Activated T-helper 2 cell treated with anti-CD3 and anti-CD28 coated beads, Interferon-gamma antibody, Interleukin-2, Interleukin-4, amounts not matched to agents 10 μg/mL and 5 μg/mL and 100 μg/mL, durations not matched to agents 14 hours and 24 hours and 36 hours (primary cell): ENCODE data around the gene WDR86. TPM values are rescaled to one million over a fixed set of nuclear protein-coding genes. Genes with fewer than 3 reads are reported as not detected.

Experiments
- DNase-seq: peaks from one replicate; pipeline ENCODE4 v3.0.0; 2021; ENCODE audit warnings: low spot score
- H3K27ac Mint-ChIP-seq: one replicate; pipeline ENCODE4 v1.8.0; 2021; ENCODE audit warnings: mixed read lengths
- H3K27me3 Mint-ChIP-seq: one replicate; pipeline ENCODE4 v1.8.0; 2021; ENCODE audit warnings: low read depth, mixed read lengths
- H3K36me3 Mint-ChIP-seq: one replicate; pipeline ENCODE4 v1.8.0; 2021; ENCODE audit warnings: low read depth, mixed read lengths
- H3K4me1 Mint-ChIP-seq: one replicate; pipeline ENCODE4 v1.8.0; 2021; ENCODE audit warnings: low read depth, mixed read lengths
- H3K4me3 Mint-ChIP-seq: one replicate; pipeline ENCODE4 v1.8.0; 2021; ENCODE audit warnings: low read depth, mild to moderate bottlenecking, moderate library complexity, mixed read lengths
- H3K9me3 Mint-ChIP-seq: one replicate; pipeline ENCODE4 v1.8.0; 2021; ENCODE audit warnings: mixed read lengths
- intact Hi-C: fragments of 100-400 bp; cut with micrococcal nuclease; formaldehyde crosslinking; loops from one replicate; pipeline ENCODE4 v1.15.1; 2023
- total RNA-seq: library from RNA; stranded (reverse); gene quantifications from 2 replicates; pipeline ENCODE4 v1.2.3, GENCODE V29; 2022

Gene WDR86, protein sequence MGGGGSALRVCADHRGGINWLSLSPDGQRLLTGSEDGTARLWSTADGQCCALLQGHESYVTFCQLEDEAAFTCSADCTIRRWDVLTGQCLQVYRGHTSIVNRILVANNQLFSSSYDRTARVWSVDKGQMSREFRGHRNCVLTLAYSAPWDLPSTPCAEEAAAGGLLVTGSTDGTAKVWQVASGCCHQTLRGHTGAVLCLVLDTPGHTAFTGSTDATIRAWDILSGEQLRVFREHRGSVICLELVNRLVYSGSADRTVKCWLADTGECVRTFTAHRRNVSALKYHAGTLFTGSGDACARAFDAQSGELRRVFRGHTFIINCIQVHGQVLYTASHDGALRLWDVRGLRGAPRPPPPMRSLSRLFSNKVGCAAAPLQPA
- total RNA-seq: not detected in 2 replicates

DNA sequence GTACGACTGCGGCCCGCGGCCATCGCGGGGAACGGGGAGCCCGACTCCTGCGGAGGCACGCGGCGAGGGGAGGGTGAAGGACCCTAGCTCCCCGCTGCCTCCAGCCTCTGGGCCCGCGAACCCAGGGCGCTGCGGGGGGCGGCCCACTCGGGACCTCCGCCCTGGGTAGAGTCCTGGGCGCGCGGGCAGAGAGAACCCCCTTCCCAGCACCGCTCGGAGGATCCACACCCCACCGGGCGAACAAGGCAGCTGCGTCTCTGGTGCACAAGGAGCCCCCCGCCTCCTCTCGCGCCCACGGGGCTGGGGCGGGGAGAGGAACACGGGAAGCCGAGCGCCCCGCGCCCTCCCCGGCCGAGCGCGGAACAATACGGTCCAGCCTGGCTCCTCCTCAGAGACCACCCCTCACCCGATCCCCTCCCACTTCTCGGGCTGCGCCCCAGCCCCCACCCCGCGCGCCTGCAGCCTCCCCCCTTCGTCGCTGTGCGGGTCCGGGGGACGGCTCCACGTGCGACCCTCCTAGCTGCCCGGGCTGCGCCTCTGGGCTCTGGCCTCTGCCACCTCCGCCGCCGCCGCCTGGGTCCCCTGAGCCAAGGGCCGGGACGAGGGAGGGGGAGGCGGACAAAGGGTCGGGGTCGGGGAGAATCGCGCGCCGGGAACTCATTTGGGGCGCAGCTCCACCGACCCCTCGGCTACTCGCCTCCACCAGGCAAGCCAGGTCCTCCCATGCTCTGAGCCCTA lies at the start of gene WDR86:
WDR86 (minus strand) TSS at position 372 of the 738 bp plus-strand sequence. CDS start 449 bp downstream, outside the sequence.
- Mint-ChIP-seq H3K36me3 (no peaks in the 10 kb centered on the region), H3K9me3 (no peaks in the 10 kb centered on the region), H3K4me1 (peaks cover 18% of the 10 kb centered on the region), H3K4me3 (peak within 1 kb of the TSS; percentile 39), H3K27ac (no peak within 1 kb of the TSS), H3K27me3 (peaks cover 52% of the 10 kb centered on the region)
- intact Hi-C loops: loop anchor here (5.0 kb wide), 1 partner anchor 43 kb away; no protein-coding TSS in a partner anchor
- DNase-seq: no peak

DNA sequence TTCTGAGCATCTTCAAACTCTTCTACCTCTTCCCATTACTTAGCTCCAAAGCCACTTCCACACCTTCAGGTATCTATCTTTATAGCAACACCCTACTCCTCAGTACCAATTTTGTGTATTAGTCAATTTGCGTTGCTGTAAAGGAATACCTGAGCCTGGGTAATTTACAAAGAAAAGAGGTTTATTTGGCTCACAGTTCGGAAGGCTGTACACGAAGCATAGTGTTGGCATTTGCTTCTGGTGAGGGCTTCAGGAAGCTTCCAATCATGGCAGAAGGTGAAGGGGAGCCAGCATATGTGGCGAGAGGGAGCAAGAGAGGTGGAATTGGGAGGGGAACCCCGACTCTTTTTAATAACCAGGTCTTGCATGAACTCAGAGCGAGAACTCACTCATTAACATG lies 47.7 kb upstream of the WDR86 start:
- peaks cover 13% of the 10 kb centered on the region for H3K27me3 Mint-ChIP-seq
- intact Hi-C loops: no loop called here
- peaks cover 5% of the 10 kb centered on the region for H3K9me3 Mint-ChIP-seq
- peaks cover 4% of the 10 kb centered on the region for H3K4me1 Mint-ChIP-seq
- H3K4me3 Mint-ChIP-seq: no peak overlapping the region
- no peak for DNase-seq
- H3K27ac Mint-ChIP-seq: no peak overlapping the region
- peaks cover 4% of the 10 kb centered on the region for H3K36me3 Mint-ChIP-seq

DNA sequence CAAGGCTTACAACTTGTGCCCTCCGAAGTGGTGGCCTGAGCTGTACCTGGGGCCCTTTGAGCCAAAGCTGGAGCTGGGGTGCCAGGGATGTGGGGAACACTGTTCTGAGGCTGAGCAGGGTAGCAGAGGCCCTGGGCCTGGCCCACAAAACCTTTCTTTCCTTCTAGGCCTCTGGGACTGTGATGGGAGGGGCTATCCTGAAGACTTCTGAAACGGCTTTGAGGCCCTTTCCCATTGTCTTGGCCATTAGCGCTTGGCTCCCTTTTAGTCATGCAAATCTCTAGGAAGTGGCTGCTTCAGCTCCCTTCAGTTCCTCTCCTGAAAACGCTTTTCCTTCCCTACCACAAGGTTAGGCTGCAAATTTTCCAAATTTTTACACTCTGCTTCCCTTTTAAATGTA lies 46.9 kb upstream of the WDR86 start:
- Mint-ChIP-seq H3K4me1 (peaks cover 4% of the 10 kb centered on the region), H3K36me3 (no peaks in the 10 kb centered on the region), H3K9me3 (peaks cover 3% of the 10 kb centered on the region), H3K4me3 (no peak overlapping the region), H3K27me3 (peaks cover 13% of the 10 kb centered on the region), H3K27ac (no peak overlapping the region)
- intact Hi-C loops: no loop called here
- no peak for DNase-seq

DNA sequence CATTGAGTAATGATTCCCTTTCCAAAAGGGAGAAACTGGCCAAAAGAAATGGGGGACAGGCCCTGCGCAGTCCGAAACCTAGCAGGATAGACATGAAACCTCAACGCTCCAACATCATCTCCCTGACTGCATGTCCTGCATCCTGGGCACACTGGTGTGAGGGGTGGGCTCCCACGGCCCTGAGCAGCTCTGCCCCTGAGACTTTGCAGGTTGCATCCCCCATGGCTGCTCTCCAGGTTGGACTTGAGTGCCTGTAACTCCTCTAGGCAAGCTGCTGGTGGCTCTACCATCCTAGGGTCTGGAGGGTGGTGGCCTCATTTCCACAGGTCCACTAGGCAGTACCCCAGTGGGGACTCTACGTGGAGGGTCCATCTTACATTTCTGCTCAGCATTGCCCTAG lies 46.4 kb upstream of the WDR86 start:
- DNase-seq: no peak

DNA sequence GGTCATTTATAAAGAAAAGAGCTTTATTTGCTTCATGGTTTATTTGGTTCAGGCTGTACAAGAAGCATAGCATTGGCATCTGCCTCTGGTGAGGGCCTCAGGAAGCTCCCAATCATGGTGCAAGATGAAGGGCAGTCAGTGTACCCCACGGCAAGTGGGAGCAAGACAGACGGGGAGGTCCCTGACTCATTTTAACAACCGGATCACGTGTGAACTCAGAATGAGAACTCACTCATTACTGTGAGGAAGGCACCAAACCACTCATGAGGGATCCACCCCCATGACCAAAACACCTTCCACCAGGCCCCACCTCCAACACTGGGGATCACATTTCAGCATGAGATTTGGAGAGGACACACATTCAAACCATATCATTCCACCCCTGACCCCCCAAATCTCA lies 45.9 kb upstream of the WDR86 start:
- Mint-ChIP-seq H3K9me3 (no peaks in the 10 kb centered on the region), H3K27me3 (peaks cover 15% of the 10 kb centered on the region), H3K27ac (no peak overlapping the region), H3K4me3 (no peak overlapping the region), H3K36me3 (no peaks in the 10 kb centered on the region), H3K4me1 (peaks cover 4% of the 10 kb centered on the region)
- intact Hi-C loops: no loop called here
- DNase-seq: no peak

More for the DNA sequence above, 46.4 kb upstream of the WDR86 start:
- Mint-ChIP-seq H3K27ac (no peak overlapping the region), H3K9me3 (peaks cover 2% of the 10 kb centered on the region), H3K36me3 (no peaks in the 10 kb centered on the region), H3K4me1 (peaks cover 4% of the 10 kb centered on the region), H3K4me3 (no peak overlapping the region), H3K27me3 (peaks cover 13% of the 10 kb centered on the region)
- intact Hi-C loops: no loop called here

DNA sequence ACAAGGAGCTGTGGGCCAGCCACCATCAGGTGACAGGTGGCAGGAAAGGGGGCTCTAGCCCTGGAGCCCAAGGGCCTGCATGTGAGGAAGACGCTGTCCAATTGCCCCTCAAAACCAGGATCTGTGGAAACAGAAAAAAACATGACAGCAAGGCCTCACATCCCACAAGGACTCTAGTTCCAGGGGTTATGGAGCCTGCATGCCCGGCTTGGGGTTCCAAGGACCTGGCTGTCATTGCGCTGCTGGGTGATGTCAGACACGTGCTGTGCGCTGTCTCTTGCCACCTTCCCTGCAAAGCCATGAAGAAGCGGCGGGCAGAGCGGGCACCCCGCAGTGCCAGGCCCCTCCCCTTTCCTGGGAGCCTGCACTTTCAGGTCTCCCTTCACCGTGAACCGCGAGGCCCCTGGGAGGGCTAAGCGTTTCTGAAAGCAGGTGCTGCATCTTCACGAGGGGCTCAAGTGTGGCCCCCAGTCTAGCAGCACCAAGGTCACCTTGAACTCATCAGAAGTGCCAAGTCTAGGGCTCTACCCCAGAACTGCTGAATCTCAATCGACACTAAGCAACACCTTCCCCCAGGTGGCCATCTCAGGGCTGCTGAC lies 45.2 kb upstream of the WDR86 start:
- H3K36me3 Mint-ChIP-seq: no peaks in the 10 kb centered on the region
- DNase-seq: no peak
- intact Hi-C loops: no loop called here
- H3K27me3 Mint-ChIP-seq: peaks cover 10% of the 10 kb centered on the region
- peaks cover 4% of the 10 kb centered on the region for H3K4me1 Mint-ChIP-seq
- no peaks in the 10 kb centered on the region for H3K9me3 Mint-ChIP-seq
- H3K27ac Mint-ChIP-seq: no peak overlapping the region
- no peak overlapping the region for H3K4me3 Mint-ChIP-seq

DNA sequence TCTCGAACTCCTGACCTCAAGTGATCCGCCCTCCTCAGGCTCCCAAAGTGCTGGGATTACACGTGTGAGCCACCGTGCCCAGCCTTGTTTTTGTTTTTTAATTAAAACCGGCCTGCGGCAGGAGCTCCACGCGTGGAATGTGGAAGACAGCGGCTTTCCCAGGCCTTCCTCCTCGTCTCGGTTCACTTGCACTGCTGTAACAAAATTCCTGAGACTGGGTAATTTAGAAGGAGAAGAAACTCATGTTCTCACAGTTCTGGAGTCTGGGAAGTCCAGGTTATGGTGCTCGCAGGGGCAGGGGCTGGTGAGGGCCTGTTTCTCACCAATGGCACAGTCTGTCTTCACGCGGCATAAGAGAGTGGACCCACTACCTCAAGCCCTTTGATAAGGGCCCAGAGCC lies 44.5 kb upstream of the WDR86 start:
- no peak for DNase-seq
- Mint-ChIP-seq H3K27me3 (peaks cover 9% of the 10 kb centered on the region), H3K4me3 (no peak overlapping the region), H3K36me3 (no peaks in the 10 kb centered on the region), H3K9me3 (no peaks in the 10 kb centered on the region), H3K27ac (no peak overlapping the region), H3K4me1 (peaks cover 6% of the 10 kb centered on the region)
- intact Hi-C loops: no loop called here

DNA sequence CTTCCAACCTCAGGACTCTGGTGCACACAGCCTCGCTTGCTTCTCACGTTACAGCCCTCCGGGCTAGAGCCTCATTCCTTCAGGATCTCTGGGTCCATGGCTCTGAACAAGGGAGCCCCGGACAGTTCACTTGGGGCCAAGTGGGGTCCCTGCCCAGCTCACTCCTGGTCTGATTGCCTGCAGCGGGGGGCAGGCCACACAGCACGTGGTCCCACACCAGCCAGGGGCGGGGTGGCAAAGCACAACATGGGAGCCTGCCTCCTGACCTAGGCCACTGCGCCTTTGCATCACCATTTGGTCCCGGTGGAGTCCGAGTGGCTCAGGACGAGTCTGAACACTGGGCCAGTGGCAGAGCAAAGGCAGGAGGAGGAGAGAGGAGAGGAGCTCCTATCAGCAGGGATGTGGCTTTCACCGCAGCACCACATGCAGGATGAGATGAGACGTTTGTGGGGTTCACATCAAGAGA lies 43.5 kb upstream of the WDR86 start:
- intact Hi-C loops: no loop called here
- Mint-ChIP-seq H3K4me3 (no peak overlapping the region), H3K27ac (no peak overlapping the region), H3K36me3 (no peaks in the 10 kb centered on the region), H3K4me1 (peaks cover 6% of the 10 kb centered on the region), H3K27me3 (peaks cover 9% of the 10 kb centered on the region), H3K9me3 (no peaks in the 10 kb centered on the region)
- DNase-seq: no peak

DNA sequence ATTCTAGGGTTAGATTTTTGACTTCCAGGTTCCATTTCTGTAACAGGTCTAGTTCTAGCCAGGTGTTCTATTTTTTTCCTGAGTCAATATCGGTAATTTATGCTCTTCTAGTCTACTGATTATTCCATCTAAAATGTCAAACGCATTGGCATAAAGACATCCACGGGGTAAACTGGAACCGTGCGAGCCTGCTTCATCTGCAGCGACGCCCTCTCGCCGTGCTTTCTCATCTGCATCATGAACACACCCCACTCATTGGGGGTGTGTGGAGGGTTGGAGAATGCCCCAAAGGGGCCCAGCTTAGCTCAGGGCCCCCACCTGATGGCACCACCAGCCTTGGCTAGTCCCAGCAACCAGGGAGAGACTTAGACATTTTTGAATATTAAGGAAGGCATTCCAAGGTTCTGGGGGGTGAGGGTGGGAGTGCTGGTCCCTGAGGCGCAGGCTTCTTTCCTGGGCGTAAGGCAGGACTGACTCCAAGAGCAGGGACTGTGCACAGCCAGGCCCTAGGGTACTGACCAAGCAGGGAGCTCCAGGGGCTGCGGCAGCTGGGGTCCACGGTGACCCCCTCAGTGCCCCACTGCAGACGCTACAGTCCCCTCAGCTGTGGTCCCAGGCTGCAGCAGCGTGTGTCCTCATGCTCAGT lies 43.0 kb upstream of the WDR86 start:
- Mint-ChIP-seq H3K4me1 (peaks cover 6% of the 10 kb centered on the region), H3K27me3 (peaks cover 8% of the 10 kb centered on the region), H3K27ac (no peak overlapping the region), H3K4me3 (no peak overlapping the region), H3K36me3 (no peaks in the 10 kb centered on the region), H3K9me3 (no peaks in the 10 kb centered on the region)
- intact Hi-C loops: no loop called here
- DNase-seq: no peak

DNA sequence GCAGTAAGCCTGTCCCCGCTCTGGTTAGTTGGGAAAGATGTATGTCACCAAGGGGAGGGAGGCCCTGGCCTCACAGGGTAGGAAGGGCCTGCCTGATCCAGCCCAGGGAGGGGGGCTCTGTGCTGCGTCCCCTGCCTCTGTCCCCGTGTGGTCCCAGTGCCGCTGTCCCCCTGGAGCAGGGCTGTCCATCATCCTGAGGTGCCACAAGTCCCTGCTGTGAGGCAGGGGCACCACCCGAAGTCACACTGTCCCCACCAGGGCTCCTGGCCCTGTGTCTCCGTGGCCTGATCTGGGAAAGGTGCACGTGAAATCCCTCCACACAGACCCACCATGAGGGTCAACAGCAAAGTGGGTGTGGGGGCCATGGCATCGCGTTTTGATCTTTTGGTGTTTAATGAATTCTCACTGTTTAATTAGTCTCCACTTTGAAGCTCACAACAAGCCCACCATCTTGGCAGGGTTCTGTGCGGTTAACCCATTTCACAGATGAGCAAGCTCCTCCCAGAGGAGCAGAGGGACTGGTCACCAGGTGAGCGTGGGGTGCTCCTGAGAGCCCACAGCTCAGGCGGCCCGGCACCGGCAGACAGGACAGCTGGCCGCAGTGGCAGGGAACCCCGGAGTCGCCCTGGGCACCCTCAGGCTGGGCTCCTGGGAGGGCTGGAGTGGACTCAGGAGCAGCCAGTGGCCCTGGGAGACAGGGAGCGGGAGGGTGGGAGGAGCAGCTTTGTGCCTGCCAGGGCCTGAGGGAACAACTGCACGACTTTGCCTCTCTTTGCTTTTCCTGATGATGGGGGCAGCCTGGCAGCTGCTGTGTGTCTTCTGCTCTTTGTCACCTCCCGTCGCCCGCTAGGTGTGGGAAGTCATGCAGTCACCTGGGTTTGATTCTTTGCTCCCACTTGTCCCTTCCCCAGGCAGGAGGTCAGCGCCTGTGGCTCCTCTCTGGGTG lies 42.1 kb upstream of the WDR86 start:
- Mint-ChIP-seq H3K27ac (no peak overlapping the region), H3K4me1 (peaks cover 4% of the 10 kb centered on the region), H3K27me3 (peaks cover 5% of the 10 kb centered on the region), H3K36me3 (no peaks in the 10 kb centered on the region), H3K9me3 (no peaks in the 10 kb centered on the region), H3K4me3 (no peak overlapping the region)
- DNase-seq: no peak
- intact Hi-C loops: no loop called here

DNA sequence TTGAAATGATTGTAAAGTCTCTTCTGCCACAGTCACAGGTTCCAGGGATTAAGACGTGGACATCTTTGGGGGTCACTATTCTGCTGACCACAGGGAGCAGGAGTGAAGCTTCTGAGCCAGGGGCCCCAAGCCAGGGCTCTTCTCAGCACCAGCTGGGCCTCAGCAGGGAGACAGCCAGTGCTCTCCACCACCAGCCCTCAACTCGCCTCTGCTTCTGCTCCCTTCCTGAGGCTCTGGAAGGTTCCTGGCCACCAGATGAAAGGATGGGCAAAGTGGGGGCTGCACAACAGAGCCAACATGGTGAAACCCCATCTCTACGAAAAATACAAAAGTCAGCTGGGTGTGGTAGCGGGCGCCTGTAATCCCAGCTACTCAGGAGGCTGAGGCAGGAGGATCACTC lies 41.3 kb upstream of the WDR86 start:
- Mint-ChIP-seq H3K36me3 (no peaks in the 10 kb centered on the region), H3K4me3 (no peak overlapping the region), H3K4me1 (peaks cover 4% of the 10 kb centered on the region), H3K27ac (no peak overlapping the region), H3K9me3 (no peaks in the 10 kb centered on the region), H3K27me3 (peaks cover 5% of the 10 kb centered on the region)
- no peak for DNase-seq
- intact Hi-C loops: no loop called here

DNA sequence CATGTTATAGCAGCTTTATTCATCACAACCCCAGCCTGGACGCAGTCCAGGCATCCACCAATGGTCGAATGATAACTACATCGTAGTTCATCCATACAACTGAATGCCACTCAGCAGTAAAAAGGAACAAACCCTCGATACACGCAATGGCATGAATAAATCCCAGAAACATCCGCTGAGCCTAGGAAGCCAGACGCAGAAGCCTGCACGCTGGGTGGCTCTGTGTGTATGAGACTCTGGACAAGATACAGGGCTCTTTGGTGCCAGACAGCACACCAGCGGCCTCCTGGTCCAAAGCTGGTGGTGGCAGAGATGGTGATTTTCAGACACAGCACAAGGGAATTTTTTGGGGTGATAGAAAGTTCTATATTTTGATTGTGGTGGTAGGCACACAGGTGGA lies 40.2 kb upstream of the WDR86 start:
- Mint-ChIP-seq H3K4me3 (no peak overlapping the region), H3K9me3 (no peaks in the 10 kb centered on the region), H3K27ac (no peak overlapping the region), H3K4me1 (peaks cover 2% of the 10 kb centered on the region), H3K36me3 (no peaks in the 10 kb centered on the region), H3K27me3 (peaks cover 5% of the 10 kb centered on the region)
- intact Hi-C loops: loop anchor here (2.0 kb wide), 1 partner anchor 35 kb away; no protein-coding TSS in a partner anchor
- DNase-seq: no peak
